NOMO-1 (cell line): ENCODE results near the gene JAG2.
"Not testable (repeated sequence)": the region's sequence is repeated elsewhere in the genome, so short reads cannot be mapped to it uniquely, and the experiment has no call there.

Experiments used
- DNase-seq, 2 experiments: peaks; one replicate each; lab custom pipeline; 2025; ENCODE audit not compliant: unreplicated experiment in 2 of 2; lab: John Stamatoyannopoulos, UW

Gene JAG2

DNA sequence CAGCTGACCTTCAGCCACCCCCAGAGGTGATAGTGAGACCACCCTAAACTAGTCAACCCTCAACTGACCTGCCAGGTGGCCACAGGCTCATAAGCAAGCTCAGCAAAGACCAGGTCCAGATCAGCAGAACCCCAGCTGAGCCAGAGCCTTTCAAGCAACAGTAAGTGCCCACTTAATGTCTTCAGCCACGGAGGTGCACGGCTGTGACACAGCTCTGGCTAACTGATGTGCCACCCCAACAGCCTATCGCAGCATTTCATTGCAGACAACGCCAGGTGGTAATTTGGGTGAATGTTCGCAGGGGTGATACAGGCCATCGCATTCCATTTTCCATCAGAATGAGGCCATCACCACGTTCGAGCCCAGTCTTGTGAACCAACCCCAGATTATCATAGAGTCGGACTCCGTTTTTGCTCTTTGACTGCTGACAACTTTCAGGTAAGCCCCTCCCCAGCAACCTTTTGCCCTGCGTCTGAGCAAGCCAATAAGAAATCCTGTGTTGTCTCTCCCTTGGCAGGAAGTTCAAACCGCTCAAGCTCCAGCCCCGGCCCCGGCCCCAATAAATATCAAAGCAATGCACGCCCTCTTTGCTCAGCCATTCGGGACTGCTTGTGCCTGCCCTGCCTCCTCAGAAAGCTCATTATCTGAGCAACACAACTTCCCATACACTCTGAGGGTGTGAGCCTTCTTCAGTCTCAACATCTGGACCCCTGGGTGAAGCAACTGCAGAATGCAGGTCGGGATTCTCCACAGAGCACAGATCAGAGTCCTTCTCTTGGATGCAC is 44.4 kb downstream of the JAG2 start:
- no peak for DNase-seq

DNA sequence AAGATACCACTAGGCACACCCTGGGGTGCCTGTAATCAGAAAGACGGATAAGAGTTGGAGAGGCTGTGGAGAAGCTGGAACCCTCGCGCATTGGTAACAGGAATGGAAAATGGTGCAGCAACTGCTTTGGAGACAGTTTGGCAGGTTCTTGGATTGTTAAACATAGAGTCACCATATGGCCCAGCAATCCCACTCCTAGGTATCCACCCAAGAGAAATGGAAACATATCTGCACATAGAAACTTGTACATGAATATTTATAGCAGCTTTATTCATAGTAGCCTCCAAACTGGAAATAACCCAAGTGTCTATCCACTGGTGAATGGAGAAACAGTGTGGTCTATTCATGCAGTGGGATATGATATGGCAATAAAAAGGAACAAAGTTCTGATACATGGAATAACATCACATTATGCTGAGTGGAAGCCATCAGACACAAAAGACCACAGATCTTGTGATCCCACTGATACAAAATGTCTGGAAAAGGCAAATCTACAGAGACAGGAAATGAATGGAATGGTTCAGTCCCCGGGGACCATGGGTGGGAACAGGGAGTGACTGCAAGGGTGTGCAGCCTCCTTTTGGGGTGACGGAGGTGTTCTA is 45.4 kb downstream of the JAG2 start:
- DNase-seq: no peak

DNA sequence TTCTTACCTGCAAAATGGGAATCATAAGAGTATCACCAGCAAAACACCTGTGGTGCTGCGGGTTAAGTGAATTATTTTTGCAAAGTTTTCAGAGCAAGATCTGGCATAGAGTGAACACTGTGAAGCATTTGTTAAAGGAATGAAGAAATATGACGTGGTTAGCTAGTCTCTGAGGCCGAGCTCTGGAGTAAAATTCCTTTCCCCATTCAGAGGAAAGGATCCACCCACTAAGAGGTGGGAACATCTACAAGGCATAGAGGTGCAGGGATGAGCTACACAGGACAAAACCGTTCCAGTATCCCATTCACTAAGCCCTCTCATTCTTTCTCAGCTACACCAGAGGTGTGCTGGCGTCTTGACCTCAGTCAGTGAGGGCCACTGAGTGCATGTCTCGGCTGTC is 48.5 kb downstream of the JAG2 start:
- no peak for DNase-seq

DNA sequence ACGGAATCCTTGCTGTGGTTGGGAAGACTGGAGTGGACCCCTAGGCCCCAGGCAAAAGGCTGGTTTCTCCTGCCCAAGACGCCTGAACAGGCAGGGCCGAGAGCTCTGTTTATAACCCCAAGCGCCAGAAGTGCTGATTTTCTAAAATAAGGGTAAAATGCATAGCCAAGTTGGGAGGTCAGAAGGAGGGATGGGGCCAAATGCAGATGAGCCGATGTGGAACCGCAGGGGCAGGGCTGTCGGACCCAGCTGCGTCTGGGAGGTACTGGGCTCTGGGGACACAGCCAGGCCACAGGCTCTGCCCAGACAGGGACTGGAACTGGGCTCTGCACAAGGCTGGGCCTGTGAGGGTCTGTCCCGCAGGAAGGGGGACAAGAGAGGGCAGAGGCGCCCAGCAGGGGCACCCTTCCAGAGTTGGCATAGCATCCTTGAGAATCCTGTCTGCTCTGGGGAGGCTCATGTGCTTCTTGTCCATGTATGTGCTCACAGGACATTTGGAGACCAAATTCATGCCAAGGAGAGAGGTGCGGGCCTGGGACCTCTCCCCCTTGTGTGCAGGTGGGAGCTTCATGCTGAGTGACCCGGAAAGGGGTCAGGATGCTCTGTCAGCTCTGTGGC is 49.1 kb downstream of the JAG2 start:
- no peak for DNase-seq

DNA sequence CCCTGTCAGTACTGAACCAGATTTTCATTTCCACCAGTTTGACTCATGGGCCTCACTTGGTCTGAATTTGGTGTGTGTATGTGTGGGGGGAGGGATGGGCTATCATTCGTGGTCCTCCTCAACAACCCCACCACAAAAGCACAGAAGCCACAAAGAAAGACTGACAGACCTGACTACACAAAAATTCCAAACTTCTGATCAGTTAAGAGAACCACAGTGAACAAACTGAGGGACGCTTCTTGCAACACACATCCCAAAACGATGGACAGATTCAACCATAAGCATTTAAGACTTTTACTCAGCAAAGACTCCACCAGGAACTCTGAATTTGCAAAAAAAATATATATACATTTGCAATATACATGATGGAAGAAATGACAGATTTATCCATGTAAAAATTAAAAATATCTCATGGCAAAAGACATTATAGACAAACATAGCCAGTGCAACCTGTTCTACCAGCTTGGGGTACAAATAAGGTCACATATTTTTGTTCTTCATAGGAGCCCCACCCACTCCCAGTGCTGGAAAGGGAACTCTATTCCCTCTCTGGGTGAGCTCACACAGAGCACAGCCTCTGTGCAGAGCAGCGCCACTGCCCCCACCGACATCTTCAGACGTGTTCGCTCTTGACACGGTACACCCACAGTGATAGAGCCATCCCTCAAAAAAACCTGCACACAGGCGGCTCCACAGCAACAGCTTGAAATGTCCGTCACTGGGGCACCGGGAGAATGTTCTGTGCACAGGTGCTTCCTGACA is 49.7 kb downstream of the JAG2 start:
- DNase-seq: no peak

DNA sequence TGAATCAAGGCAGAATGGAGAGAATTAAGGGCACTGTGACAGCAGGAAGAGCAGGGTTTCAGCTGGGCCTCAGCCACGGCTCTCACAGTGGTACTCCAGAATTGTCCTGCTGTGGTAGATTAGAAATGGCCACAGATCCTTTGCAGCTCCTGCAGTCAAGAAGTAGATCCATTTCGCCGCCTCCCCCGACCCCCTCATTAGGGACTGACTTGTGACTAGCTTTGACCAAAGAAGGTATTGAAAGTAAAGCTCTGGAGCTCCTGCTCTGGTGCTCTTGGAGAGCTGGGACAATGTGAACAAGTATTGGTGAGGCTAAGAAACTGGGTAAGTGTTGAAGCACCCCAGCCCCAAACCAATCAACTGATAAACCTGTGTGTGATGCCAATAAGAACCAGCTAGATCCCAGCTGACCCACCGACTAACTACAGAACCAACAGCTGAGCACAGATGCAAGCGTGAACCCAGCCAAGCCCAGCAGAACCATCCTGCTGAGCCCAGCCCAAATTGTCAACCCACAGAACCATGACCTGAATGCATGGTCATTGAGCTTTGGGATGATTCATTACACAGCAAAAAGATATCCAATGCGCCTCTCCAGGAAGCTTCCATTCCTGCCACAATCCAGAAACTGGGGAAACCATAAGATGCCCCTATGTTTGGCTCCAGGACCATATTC is 50.7 kb downstream of the JAG2 start:
- no peak for DNase-seq

DNA sequence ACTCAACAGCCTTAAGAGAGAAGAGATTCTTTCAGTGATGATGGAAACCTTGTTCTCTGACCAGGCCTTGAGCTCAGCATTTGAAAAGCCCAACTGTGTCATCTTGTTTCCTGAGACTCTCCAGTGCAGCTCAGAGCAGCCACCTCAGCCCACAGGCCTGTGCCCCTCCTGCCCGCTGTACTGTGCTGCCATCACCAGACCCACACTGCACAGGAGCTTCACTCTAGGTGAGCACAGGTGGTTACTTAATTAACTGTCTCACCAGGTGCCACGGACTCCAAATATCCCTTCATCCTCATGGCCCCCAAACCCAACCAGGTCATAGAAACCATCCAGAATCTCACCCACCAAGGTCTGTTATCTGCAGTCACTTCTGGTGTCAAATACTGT is 51.3 kb downstream of the JAG2 start:
- DNase-seq: no peak

DNA sequence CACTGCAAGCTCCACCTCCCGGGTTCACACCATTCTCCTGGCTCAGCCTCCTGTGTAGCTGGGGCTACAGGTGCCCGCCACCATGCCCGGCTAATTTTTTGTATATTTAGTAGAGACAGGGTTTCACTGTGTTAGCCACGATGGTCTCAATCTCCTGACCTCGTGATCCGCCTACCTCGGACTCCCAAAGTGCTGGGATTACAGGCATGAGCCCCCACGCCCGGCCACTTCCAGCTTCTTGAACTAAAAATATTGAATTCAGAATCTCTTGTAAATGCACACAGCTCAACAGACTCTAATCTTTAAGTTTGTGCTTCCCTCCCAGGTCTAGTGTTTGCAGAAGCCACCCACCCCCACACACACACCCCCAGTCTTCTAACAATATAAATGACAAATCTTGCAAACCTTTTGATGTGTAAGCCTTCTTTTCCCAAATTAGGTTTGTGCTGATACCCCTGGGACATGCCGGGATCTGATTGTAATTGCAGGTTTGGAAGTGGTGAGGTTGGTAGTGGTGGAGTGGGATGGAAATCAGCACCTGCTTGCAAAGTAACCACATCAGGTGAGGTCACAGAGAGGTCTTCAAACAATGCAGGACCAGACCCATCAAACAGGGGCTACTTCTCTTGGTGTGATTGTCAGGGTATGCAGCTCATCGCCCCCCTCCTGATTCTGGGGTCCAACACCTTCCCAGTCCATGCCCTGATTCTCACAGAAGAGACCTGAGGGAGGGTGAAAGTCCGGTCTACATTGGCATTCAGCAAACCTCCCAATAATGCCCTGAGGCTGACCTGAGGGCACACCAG is 51.9 kb downstream of the JAG2 start:
- no peak for DNase-seq

DNA sequence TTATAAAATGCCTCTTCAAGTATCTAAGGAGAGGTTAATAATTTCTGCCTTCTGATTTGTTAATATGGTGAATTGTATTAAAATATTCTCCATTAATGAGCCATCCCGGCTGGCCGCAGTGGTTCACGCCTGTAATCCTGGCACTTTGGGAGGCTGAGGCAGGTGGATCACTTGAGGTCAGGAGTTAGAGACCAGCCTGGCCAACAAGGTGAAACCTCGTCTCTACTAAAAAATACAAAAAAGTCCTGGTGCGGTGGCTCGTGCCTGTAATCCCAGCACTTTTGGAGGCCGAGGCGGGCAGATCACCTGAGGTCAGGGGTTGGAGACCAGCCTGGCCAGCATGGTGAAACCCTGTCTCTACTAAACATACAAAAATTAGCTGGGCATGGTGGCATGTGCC is 59.3 kb downstream of the JAG2 start:
- not testable (repeated sequence) for DNase-seq

DNA sequence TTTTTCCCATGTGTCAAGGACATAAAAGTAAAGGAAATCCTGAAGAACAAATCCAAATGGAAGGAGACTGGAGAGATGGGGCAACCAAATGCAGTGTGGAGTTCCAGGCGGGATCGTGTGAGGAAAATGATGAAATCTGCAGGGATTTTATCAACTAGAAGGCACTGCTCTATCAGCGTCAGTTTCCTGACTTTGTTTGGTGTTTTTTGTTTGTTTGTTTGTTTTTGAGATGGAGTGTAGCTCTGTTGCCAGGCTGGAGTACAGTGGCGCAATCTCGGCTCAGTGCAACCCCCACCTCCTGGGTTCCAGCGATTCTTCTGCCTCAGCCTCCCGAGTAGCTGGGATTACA is 60.1 kb downstream of the JAG2 start:
- no peak for DNase-seq

DNA sequence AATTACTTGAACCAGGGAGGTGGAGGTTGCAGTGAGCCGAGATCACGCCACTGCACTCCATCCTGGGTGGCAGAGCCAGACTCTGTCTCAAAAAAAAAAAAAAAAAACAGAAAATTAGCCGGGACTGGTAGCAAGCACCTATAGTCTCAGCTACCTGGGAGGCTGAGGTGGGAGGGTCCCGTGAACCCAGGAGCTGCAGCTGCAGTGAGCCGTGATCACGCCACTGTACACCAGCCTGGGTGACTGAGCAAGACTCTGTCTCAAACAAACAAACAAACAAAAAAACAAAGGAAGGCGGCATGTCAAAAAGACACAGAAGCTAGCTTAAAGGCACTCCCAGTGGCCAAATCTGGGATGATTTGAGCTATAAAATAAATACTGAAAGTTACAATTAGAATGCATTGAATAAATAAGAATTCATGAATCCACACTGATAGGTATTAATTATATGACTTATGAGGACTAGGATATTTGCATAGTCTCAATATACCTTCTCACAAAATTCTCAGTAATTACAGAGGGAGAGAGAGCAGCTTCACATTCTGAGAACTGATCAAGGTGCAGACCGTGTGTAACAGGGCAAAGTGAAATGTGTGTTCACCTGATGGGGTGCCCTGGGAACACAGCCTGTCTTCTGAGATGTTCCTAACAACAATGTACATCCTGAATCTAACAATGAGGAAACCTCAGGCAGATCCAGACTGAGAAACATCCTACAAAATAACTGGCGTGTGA is 60.6 kb downstream of the JAG2 start:
- no peak for DNase-seq

DNA sequence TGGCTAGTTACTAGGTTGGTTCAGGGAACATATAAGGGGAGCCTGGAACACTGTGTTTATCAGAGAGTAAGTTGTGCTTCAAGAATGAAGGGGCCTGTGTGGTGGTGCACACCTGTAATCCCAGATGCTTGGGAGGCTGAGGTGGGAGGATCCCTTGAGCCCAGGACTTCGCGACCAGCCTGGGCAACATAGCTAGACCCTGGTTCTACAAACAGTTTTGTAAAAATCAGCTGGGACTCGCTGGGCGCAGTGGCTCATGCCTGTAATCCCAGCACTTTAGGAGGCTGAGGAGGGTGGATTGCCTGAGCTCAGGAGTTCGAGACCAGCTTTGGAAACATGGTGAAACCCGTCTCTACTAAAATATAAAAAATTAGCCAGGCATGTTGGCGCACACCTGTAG is 61.2 kb downstream of the JAG2 start:
- no peak for DNase-seq

DNA sequence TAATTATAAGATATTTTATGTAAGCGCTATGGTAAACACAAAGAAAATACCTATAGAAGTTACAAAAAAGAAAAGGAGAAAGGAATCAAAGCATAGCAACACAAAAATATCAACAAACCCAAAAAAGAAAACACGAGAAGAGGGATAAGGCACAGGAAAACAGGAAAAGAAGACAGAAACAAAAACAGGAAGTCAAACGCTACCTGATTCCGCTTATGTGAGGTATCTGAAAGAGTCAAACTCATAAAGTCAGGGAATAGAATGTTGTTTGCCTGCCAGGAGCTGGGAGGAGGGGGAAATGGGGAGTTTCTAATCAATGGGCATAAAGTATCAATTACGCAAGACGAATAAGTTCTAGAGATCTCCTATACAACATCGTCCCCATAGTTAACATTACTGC is 63.4 kb downstream of the JAG2 start:
- no peak for DNase-seq

DNA sequence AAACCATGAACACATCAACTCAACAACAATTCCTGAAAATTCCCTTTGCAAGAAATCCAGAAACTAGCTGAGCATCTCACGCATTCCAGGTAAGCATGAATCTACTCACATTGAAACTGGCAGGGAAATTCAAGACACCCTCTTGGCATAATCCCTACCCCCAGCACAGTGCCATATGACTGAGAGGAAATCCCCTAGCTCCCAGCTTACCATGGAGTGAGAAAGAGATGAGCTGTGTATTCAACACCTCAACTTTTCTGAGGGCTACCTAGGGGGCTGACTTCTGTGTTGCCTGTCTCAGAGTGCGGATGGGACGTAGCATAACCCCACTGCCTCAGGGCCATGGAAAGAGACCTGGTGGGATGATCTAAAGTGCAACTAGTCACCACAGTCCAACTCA is 65.7 kb downstream of the JAG2 start:
- DNase-seq: no peak

DNA sequence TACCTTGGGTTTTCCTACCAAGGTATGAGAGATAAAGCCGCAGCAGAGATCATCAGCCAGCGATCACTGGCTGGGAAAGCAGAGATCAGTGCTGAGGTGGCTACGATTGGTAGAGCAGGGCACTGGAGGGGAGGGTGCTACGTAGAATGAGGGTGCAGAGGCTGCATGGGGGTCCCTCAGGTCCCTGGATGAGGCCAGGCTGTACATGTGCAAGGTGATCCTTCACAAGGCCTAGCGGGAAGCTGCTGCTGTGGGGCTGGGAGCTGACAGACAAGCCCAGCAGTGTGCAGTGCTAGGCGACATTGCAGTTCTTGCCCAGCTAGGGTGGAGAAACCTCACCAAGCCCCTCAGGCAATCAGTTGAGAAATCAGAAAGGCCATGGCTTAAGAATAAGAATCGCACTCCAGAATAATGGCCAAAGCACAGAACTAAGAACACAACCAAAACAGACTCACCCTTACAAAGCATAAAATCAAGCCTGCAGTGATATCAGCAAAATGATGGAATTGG is 66.2 kb downstream of the JAG2 start:
- no peak for DNase-seq

DNA sequence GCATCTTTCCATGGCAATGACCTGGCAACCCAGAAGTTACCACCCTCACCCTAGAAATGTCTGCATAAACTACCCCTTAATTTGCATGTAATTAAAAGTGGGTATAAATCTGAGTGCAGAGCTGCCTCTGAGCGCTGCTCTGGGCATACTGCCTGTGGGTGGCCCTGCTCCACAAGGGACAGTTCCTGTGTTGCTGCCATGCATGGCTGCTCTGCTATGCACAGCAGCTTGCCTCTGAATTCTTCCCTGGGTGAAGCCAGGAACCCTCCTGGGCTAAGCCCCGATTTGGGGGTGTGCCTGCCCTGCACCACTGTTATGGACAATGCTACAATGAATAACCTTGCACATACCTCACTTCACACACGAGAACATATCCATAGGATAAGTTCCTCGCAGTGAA is 67.7 kb downstream of the JAG2 start:
- DNase-seq: no peak

DNA sequence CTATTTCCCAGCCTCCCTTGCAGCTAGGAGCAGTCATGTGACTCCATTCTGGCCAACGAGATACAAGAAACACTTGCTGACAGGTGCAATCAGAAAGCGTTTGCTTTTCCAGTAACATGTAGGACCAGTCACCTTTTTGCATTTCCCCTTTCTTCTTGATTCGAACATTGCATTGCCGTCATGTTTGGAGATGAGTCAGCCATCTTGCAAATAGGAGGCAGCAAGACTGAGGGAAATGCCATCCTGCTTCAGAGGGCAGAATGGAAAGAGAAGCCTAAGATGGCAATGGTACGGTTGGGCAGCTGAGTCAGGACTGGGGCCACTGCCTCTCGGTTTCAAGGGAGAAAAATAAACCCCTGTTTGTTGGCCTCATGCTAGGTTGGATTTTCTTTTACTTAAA is 68.8 kb downstream of the JAG2 start:
- DNase-seq: no peak

DNA sequence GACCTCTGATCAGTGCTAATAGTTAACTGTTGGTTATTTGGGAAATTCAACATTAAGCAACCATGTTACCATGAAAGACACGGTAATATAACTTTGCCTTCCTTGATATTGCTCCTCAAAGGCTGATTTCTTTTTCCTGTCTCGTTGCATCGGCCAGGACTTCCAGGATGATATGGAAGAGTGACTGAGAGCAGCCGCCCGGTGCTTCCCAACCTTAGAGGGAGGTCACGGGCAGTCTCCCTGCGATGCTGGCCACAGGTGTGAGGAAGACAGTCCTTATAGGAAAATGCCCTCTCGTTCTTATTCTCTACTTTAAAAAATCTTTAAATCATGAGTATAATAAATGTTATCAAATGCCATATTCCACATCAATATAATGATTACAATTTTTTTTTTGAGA is 70.3 kb downstream of the JAG2 start:
- DNase-seq: no peak

DNA sequence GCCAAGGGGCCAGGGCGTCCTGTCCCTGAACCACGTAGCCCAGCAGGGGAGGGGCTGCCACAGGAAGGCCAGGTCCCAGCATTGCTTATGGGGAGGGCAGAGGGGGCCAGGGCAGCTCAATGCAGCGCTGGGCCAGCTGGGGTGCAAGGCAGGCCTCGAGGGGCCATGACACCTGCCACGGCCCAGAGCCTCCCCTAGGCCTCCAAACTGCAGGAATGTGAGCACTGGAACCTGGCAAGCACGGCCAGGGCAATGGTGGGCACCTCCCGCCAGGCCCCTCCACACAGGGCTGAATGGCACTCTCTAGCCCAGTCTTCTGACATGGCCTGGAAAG is 70.8 kb downstream of the JAG2 start:
- no peak for DNase-seq
